ENCODE measurements around the gene ID2. TPM values are rescaled to one million over a fixed set of nuclear protein-coding genes. Genes with fewer than 3 reads are reported as not detected.
A peak's percentile ranks its signal among the peaks of the same experiment; 100 is the strongest.

The ID2 gene
- total RNA-seq, 1 experiment from 2014 or later = 48.6 TPM

DNA sequence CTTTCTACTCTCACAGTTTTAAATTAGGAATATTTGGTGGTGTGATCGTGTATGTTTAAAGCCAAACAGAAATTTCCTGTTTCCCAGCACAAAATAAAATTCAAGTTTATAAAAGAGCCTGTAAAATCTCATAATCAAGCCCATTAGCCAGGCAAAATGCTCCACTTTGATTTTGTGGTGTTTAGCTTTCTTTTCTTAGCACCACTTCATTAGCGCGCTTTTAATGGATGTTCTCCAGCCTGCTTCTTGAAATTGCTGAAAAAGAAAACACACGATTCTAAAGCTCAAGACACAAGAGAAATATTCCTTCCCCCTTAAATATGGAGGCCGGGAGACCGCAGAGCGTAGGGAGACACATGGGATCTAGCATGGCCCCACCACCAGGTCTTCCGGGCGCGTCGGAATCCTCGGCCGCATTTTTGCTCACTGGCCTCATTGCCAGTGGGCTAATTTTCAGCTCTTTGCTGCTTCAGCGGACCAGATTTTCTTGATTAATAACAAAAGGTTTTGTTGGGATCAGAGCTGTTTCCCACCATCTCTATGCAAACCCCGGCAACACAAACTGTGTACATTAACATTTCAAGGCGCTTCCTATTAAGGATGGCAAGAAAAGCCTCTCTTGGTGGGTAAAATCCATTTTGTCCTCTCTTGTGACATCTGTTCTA is 40.4 kb upstream of the ID2 start:
- Histone ChIP-seq H2AFZ (ENCODE audit: low read length) (no peak overlapping the region), H4K5ac (ENCODE audit: insufficient read length, low read depth, low read length) (no peak overlapping the region), H3K4me1 (ENCODE audit: insufficient read depth, low read length) (peaks cover 17% of the 10 kb centered on the region), H2BK15ac (ENCODE audit: low read depth, low read length) (no peak overlapping the region), H2BK12ac (ENCODE audit: insufficient read length, low read depth, low read length) (no peak overlapping the region), H3K4ac (ENCODE audit: low read depth, low read length) (no peak overlapping the region), H3K27ac (ENCODE audit: insufficient read length, low read depth, low read length) (no peak overlapping the region), H3T11ph (ENCODE audit: low read length) (no peak overlapping the region), H3K9me3 (ENCODE audit: control insufficient read depth, low read depth, low read length) (no peaks in the 10 kb centered on the region), H3K14ac (ENCODE audit: insufficient read depth, low read length) (no peak overlapping the region), H4K20me1 (ENCODE audit: control insufficient read depth, insufficient read depth, insufficient read length) (no peaks in the 10 kb centered on the region), H2AK5ac (ENCODE audit: insufficient read length, low read length) (no peak overlapping the region), H3K56ac (ENCODE audit: insufficient read length, low read depth, low read length) (no peak overlapping the region), H3K79me1 (ENCODE audit: insufficient read depth, low read depth, low read length, poor library complexity, severe bottlenecking) (no peaks in the 10 kb centered on the region), H3K9ac (ENCODE audit: extremely low read depth, insufficient read length, low read length) (no peak overlapping the region), H2BK5ac (ENCODE audit: insufficient read length, low read length) (no peak overlapping the region), H4K91ac (ENCODE audit: insufficient read length, low read depth, low read length) (no peak overlapping the region), H3K79me2 (ENCODE audit: insufficient read depth, low read length) (no peaks in the 10 kb centered on the region), H3K18ac (ENCODE audit: insufficient read length, low read depth, low read length) (no peak overlapping the region), H2BK120ac (ENCODE audit: low read depth, low read length, poor library complexity, severe bottlenecking) (no peak overlapping the region), H3K4me2 (ENCODE audit: insufficient read depth, insufficient read length, low read length) (no peak overlapping the region), H3K23ac (ENCODE audit: insufficient read length, low read depth, low read length) (no peak overlapping the region), H4K8ac (replicated peaks; ENCODE audit: insufficient read length, low read depth, low read length) (no peak overlapping the region), H2BK20ac (ENCODE audit: low read depth, low read length, poor library complexity, severe bottlenecking) (no peak overlapping the region), H3K27me3 (ENCODE audit: insufficient read depth, low read length) (no peaks in the 10 kb centered on the region; the same call in 1 of the 2 replicates), H3K23me2 (ENCODE audit: insufficient read length, low read depth, low read length, poor library complexity, severe bottlenecking) (peaks cover 4% of the 10 kb centered on the region)
- H3K36me3 Mint-ChIP-seq (ENCODE audit: insufficient read depth in 1 of 3, low read depth in 3 of 3) = peaks cover 0 to 7% (median 0%) of the 10 kb centered on the region in 3 experiments; a peak in 4 of 7 replicates
- peak overlapping the region; percentile 82 to 95 (median 91); a peak in 5 of 7 replicates for H3K27ac Mint-ChIP-seq
- H3K4me3 Mint-ChIP-seq = peak overlapping the region; percentile 4 to 48; a peak in 4 of 5 replicates
- H3K4me1 Mint-ChIP-seq = peaks cover 66 to 79% of the 10 kb centered on the region in 2 experiments
- TF ChIP-seq, protein P1, sequence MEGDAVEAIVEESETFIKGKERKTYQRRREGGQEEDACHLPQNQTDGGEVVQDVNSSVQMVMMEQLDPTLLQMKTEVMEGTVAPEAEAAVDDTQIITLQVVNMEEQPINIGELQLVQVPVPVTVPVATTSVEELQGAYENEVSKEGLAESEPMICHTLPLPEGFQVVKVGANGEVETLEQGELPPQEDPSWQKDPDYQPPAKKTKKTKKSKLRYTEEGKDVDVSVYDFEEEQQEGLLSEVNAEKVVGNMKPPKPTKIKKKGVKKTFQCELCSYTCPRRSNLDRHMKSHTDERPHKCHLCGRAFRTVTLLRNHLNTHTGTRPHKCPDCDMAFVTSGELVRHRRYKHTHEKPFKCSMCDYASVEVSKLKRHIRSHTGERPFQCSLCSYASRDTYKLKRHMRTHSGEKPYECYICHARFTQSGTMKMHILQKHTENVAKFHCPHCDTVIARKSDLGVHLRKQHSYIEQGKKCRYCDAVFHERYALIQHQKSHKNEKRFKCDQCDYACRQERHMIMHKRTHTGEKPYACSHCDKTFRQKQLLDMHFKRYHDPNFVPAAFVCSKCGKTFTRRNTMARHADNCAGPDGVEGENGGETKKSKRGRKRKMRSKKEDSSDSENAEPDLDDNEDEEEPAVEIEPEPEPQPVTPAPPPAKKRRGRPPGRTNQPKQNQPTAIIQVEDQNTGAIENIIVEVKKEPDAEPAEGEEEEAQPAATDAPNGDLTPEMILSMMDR (conservative IDR thresholded peaks at IDR 0.05) = no peak
- peaks cover 1 to 6% of the 10 kb centered on the region in 2 experiments for H3K9me3 Mint-ChIP-seq
- no peak for DNase-seq
- WGBS (ENCODE audit: extremely low coverage, insufficient read length, low lambda C conversion rate) = no CpG with 5 or more reads among the region's 16 CpGs
- H3K27me3 Mint-ChIP-seq (ENCODE audit: low read depth) = peaks cover 13% of the 10 kb centered on the region
